SK-N-MC (cell line): Measurements from ENCODE around the gene SEMA3B.

Source experiments
- EZH2 ChIP-seq: fragments of 200-600 bp; sonication (generic); IDR thresholded peaks from one replicate; pipeline ENCODE4 v1.6.1; 2017; ENCODE audit warnings: antibody characterized with exemption
- POLR2AphosphoS5 ChIP-seq: IDR thresholded peaks from 2 replicates; pipeline ENCODE4 v1.6.1; 2012; ENCODE audit warnings: mild to moderate bottlenecking, low read depth, low read length, borderline replicate concordance

- TF ChIP-seq POLR2AphosphoS5 (no peak), EZH2 (no peak)
Observed at GRCh38 chr3:50266836-50267235, 2.1 kb upstream of the SEMA3B start.
